Smooth muscle cell of the coronary artery (primary cell): ENCODE data around the gene SIX3. TPM values are rescaled to one million over a fixed set of nuclear protein-coding genes. Genes with fewer than 3 reads are reported as not detected.

Source experiments
- total RNA-seq: library from RNA; depleted of rRNA; stranded (reverse); fragments of >200 nt; gene quantifications from 2 replicates; pipeline ENCODE4 v1.2.3, GENCODE V29; 2014; ENCODE audit warnings: low replicate concordance

SIX3 gene
- total RNA-seq = not detected in 2 replicates

GRCh38 chr2:44941551-44942234, at the start of gene SIX3:
Gene SIX3 (plus strand): TSS chr2:44941702. CDS start chr2:44942105, 403 bp downstream.

Other genes with a start within 250 kb of the SIX3 start
- 0.38 and 0.47 TPM in 2 replicates for gene SIX2, start 67.8 kb downstream of the SIX3 start, total RNA-seq